Natural killer cell (primary cell): ENCODE measurements around the gene FBN3. TPM values are rescaled to one million over a fixed set of nuclear protein-coding genes. Genes with fewer than 3 reads are reported as not detected.

Experiments used
- ATAC-seq, 3 donors: fragments of 150-1000 bp in 2 of 3; fragments of 200-7000 bp in 1 of 3; cut with Tn5 transposase; 1 replicate in 1 of 3; 2 replicates in 2 of 3; pipeline ENCODE4 v1.10.0; 2021; ENCODE audit warnings: mild to moderate bottlenecking in 2 of 3, moderate library complexity in 2 of 3
- DNase-seq, 2 donors: peaks; one replicate each; pipeline versions ENCODE4 v3.0.0 to v3.0.0-alpha.2; 2013 to 2021; ENCODE audit warnings: mixed read lengths in 1 of 2
- H3K27ac ChIP-seq: one replicate; pipeline ENCODE4 v1.5.1; 2013; ENCODE audit warnings: mild to moderate bottlenecking, low read length
- H3K27me3 ChIP-seq: one replicate; pipeline ENCODE4 v1.6.1; 2013; ENCODE audit warnings: low read length; ENCODE audit not compliant: control insufficient read depth, insufficient read depth
- H3K36me3 ChIP-seq: one replicate; pipeline ENCODE4 v1.6.1; 2013; ENCODE audit warnings: low read length; ENCODE audit not compliant: control insufficient read depth, insufficient read depth
- H3K4me1 ChIP-seq: one replicate; pipeline ENCODE4 v1.6.1; 2013; ENCODE audit warnings: low read length; ENCODE audit not compliant: control insufficient read depth, insufficient read depth
- H3K4me3 ChIP-seq: one replicate; pipeline ENCODE4 v1.5.1; 2013; ENCODE audit warnings: low read length
- H3K9me3 ChIP-seq: one replicate; pipeline ENCODE4 v1.6.1; 2013; ENCODE audit warnings: low read length; ENCODE audit not compliant: control insufficient read depth, insufficient read depth
- H3K27ac Mint-ChIP-seq, 2 donors: one replicate each; pipeline ENCODE4 v1.8.0; 2022; ENCODE audit warnings: mild to moderate bottlenecking in 2 of 2, mixed read lengths in 2 of 2, moderate library complexity in 1 of 2
- H3K27me3 Mint-ChIP-seq, 2 donors: one replicate each; pipeline ENCODE4 v1.8.0; 2022; ENCODE audit warnings: low read depth in 2 of 2, mixed read lengths in 2 of 2
- H3K36me3 Mint-ChIP-seq: one replicate; pipeline ENCODE4 v1.8.0; 2022; ENCODE audit warnings: mixed read lengths
- H3K4me1 Mint-ChIP-seq, 2 donors: one replicate each; pipeline ENCODE4 v1.8.0; 2022; ENCODE audit warnings: mixed read lengths in 2 of 2
- H3K4me3 Mint-ChIP-seq: one replicate; pipeline ENCODE4 v1.8.0; 2022; ENCODE audit warnings: mild to moderate bottlenecking, moderate library complexity, mixed read lengths
- H3K9me3 Mint-ChIP-seq, 2 donors: one replicate each; pipeline ENCODE4 v1.8.0; 2022; ENCODE audit warnings: mixed read lengths in 2 of 2
- whole genome bisulfite sequencing: methylation state at CpG from one replicate; pipeline ENCODE4 v1.1.7; 2013; ENCODE audit warnings: missing lambda C conversion rate; ENCODE audit not compliant: insufficient coverage; 5-methylcytosine and 5-hydroxymethylcytosine counted together
- intact Hi-C: fragments of 100-400 bp; cut with micrococcal nuclease; formaldehyde crosslinking; loops from one replicate; pipeline ENCODE4 v1.14.2; 2022
- total RNA-seq, 4 donors: library from RNA; stranded (reverse); fragments of 120-200 nt in 1 of 4; gene quantifications; one replicate each; pipeline versions ENCODE4 v1.2.3 to v1.2.4, GENCODE V29; 2013 to 2022
- TF ChIP-seq, protein P1 (sequence below): fragments of 200-600 bp; IDR thresholded peaks from one replicate; pipeline ENCODE4 v1.8.0; 2022; ENCODE audit warnings: antibody characterized with exemption

Gene FBN3
- total RNA-seq, 3 donors from 2014 or later (not counting 1 experiment from before 2014, with no cell fraction given) = 0.25 TPM; not detected in 2

DNA sequence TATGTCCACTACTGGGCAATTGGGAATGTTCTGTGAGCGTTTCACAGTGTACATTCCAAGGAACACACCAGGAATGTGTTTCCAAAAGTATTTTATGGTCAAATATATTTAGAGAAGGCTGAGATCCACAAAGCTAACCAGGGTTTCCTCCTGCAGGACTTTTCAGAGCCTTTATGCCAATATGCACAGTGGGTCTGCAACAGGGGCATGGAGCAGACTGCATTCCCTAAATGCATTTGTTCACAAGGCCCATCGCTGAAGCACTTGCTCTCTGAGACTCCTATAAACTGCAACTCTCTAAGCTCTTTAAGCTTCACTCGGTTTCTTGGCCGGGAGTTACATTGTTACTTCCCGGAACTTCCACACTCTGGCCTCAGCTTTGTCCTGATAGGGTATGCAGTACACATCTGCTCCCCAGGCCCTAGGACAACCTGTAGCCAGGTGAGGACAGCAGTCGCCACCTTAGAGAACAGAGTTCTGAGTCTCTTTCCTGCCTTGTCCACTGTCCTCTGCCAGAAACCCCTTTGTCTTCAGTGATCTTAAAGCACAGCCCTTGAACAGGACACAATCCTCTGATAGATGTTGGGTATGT lies 33.5 kb downstream of the FBN3 start:
- no peak for ATAC-seq
- H3K27me3 ChIP-seq = no peaks in the 10 kb centered on the region
- Mint-ChIP-seq H3K4me1 (no peaks in the 10 kb centered on the region), H3K4me3 (no peak overlapping the region), H3K27me3 (no peaks in the 10 kb centered on the region), H3K9me3 (no peaks in the 10 kb centered on the region), H3K36me3 (no peaks in the 10 kb centered on the region), H3K27ac (no peak overlapping the region)
- no peaks in the 10 kb centered on the region for H3K4me1 ChIP-seq
- intact Hi-C loops = no loop called here
- 88% methylated on average over 6 of the region's 6 CpGs for WGBS
- H3K4me3 ChIP-seq = no peak overlapping the region
- DNase-seq = no peak
- H3K9me3 ChIP-seq = no peaks in the 10 kb centered on the region
- TF ChIP-seq, protein P1, sequence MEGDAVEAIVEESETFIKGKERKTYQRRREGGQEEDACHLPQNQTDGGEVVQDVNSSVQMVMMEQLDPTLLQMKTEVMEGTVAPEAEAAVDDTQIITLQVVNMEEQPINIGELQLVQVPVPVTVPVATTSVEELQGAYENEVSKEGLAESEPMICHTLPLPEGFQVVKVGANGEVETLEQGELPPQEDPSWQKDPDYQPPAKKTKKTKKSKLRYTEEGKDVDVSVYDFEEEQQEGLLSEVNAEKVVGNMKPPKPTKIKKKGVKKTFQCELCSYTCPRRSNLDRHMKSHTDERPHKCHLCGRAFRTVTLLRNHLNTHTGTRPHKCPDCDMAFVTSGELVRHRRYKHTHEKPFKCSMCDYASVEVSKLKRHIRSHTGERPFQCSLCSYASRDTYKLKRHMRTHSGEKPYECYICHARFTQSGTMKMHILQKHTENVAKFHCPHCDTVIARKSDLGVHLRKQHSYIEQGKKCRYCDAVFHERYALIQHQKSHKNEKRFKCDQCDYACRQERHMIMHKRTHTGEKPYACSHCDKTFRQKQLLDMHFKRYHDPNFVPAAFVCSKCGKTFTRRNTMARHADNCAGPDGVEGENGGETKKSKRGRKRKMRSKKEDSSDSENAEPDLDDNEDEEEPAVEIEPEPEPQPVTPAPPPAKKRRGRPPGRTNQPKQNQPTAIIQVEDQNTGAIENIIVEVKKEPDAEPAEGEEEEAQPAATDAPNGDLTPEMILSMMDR = no peak
- no peaks in the 10 kb centered on the region for H3K36me3 ChIP-seq
- H3K27ac ChIP-seq = no peak overlapping the region

DNA sequence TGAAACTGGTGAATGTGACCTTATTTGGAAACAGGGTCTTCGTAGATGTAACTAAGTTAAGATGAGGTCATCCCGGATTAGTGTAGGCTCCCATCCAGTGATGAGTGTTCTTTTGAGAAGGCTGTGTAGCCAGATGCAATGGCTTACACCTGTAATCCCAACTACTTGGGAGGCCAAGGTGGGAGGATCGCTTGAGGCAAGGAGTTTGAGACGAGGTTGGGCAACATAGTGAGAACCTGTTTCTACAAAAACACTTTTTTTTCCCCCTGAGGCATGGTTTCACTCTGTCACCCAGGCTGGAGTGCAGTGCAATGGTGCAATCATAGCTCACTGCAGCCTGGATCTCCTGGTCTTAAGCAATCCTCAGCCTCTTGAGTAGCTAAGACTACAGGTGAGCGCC lies 36.4 kb downstream of the FBN3 start:
- no peaks in the 10 kb centered on the region for H3K36me3 Mint-ChIP-seq

DNA sequence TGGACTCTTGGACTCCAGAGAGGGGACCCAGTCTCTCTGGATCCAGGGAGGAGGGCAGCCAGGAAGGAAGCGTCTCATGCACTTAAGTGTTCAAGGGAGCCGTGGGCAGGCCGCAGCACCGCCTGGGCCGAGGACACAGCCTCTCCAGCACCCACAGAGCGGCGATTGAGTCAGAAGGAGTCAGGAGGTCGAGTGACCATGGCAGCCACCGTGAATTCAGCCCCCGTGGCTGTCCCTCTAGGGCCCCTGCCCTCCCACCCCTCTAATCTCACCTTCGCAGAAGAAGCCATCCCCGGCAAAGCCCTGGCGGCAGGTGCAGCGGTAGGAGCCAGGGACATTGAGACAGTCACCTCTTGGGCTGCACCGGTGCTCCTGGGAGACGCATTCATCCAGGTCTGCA lies 38.0 kb downstream of the FBN3 start:
- Histone ChIP-seq H3K4me1 (no peaks in the 10 kb centered on the region), H3K4me3 (no peak overlapping the region), H3K9me3 (no peaks in the 10 kb centered on the region), H3K36me3 (no peaks in the 10 kb centered on the region), H3K27me3 (no peaks in the 10 kb centered on the region), H3K27ac (no peak overlapping the region)
- H3K36me3 Mint-ChIP-seq = no peaks in the 10 kb centered on the region
- ATAC-seq = no peak
- H3K27ac Mint-ChIP-seq = no peak overlapping the region
- intact Hi-C loops = no loop called here
- no peaks in the 10 kb centered on the region for H3K4me1 Mint-ChIP-seq
- H3K9me3 Mint-ChIP-seq = no peaks in the 10 kb centered on the region
- DNase-seq = no peak
- 86% methylated on average over 16 of the region's 16 CpGs for WGBS
- H3K27me3 Mint-ChIP-seq = no peaks in the 10 kb centered on the region
- TF ChIP-seq, protein P1 = no peak
- H3K4me3 Mint-ChIP-seq = no peak overlapping the region

More for the DNA sequence above, 36.4 kb downstream of the FBN3 start:
- no peaks in the 10 kb centered on the region for H3K4me1 Mint-ChIP-seq
- no peak overlapping the region for H3K27ac Mint-ChIP-seq
- no peak overlapping the region for H3K4me3 Mint-ChIP-seq
- TF ChIP-seq, protein P1 = no peak
- H3K27me3 ChIP-seq = no peaks in the 10 kb centered on the region
- H3K9me3 ChIP-seq = no peaks in the 10 kb centered on the region
- no peaks in the 10 kb centered on the region for H3K36me3 ChIP-seq
- H3K27ac ChIP-seq = no peak overlapping the region
- ATAC-seq (no peak), DNase-seq (no peak)
- no peak overlapping the region for H3K4me3 ChIP-seq
- H3K4me1 ChIP-seq = no peaks in the 10 kb centered on the region
- WGBS = 62% methylated on average over 5 of the region's 5 CpGs
- intact Hi-C loops = no loop called here
- H3K27me3 Mint-ChIP-seq = no peaks in the 10 kb centered on the region
- no peaks in the 10 kb centered on the region for H3K9me3 Mint-ChIP-seq

DNA sequence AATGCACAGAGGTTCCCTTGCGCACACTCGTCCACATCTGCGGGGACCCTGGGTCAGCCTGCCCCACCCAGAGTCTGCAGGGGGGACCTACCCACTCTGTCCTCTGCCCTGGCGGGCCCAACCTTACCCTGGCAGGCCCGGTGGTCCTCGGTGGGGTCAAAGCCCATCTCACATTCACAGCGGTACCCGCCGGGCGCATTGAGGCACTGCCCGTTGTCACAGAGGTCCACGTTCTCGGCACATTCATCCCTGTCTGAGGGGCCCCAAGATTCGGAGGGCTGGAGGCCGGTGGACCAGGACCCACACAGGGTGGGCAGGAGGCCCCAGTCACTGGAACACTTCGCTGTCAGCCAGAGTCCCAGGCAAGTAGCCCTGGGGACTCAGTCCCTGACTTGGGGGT lies 38.5 kb downstream of the FBN3 start:
- Mint-ChIP-seq H3K27me3 (no peaks in the 10 kb centered on the region), H3K9me3 (no peaks in the 10 kb centered on the region), H3K4me1 (no peaks in the 10 kb centered on the region), H3K4me3 (no peak overlapping the region), H3K36me3 (no peaks in the 10 kb centered on the region), H3K27ac (no peak overlapping the region)
- Histone ChIP-seq H3K4me3 (no peak overlapping the region), H3K27me3 (peaks cover 2% of the 10 kb centered on the region), H3K4me1 (no peaks in the 10 kb centered on the region), H3K9me3 (no peaks in the 10 kb centered on the region), H3K36me3 (no peaks in the 10 kb centered on the region), H3K27ac (no peak overlapping the region)
- DNase-seq (no peak), ATAC-seq (no peak)
- 93% methylated on average over 16 of the region's 16 CpGs for WGBS
- TF ChIP-seq, protein P1 = no peak
- intact Hi-C loops = no loop called here
